Suprapubic skin (tissue), 4 donors: ENCODE results near the gene CELF4. TPM values are rescaled to one million over a fixed set of nuclear protein-coding genes. Genes with fewer than 3 reads are reported as not detected.

Experiments used
- DNase-seq, 2 donors: peaks; one replicate each; pipeline ENCODE4 v3.0.0-alpha.2; 2019; ENCODE audit warnings: low spot score in 2 of 2
- H3K27ac ChIP-seq: fragments of 200-600 bp; sonication (generic); one replicate; pipeline ENCODE4 v1.5.1; 2019
- H3K27me3 ChIP-seq: fragments of 200-600 bp; sonication (generic); one replicate; pipeline ENCODE4 v1.5.1; 2019
- H3K36me3 ChIP-seq: fragments of 200-600 bp; sonication (generic); one replicate; pipeline ENCODE4 v1.5.1; 2019
- H3K4me1 ChIP-seq: fragments of 200-600 bp; sonication (generic); one replicate; pipeline ENCODE4 v1.5.1; 2019
- H3K4me3 ChIP-seq: fragments of 200-600 bp; sonication (generic); one replicate; pipeline ENCODE4 v1.5.1; 2019; ENCODE audit warnings: mild to moderate bottlenecking
- H3K9me3 ChIP-seq: fragments of 200-600 bp; sonication (generic); one replicate; pipeline ENCODE4 v1.5.1; 2019
- EP300 ChIP-seq: sonication (generic); formaldehyde crosslinking; IDR thresholded peaks from one replicate; pipeline ENCODE4 v1.6.1; 2017; ENCODE audit warnings: antibody characterized with exemption
- POLR2A ChIP-seq, 2 donors: fragments of 450-650 bp; IDR thresholded peaks; one replicate each; pipeline ENCODE4 v1.6.1; 2017; ENCODE audit warnings: antibody characterized with exemption in 2 of 2, mild to moderate bottlenecking in 2 of 2, moderate library complexity in 2 of 2
- POLR2AphosphoS5 ChIP-seq, 3 donors: sonication (generic); formaldehyde crosslinking; IDR thresholded peaks; one replicate each; pipeline ENCODE4 v1.6.1; 2017; ENCODE audit warnings: antibody characterized with exemption in 3 of 3
- WGBS: methylation state at CpG from one replicate; pipeline ENCODE4 v1.1.5; 2018; 5-methylcytosine and 5-hydroxymethylcytosine counted together
- total RNA-seq, 4 donors: library from RNA; depleted of rRNA; stranded (reverse); fragments of >200 nt; gene quantifications; one replicate each; pipeline ENCODE4 v1.1.0, GENCODE V29; 2016
- TF ChIP-seq, protein P1 (sequence below), 2 donors: fragments of 200-600 bp in 1 of 2; fragments of 450-650 bp in 1 of 2; sonication (generic) in 1 of 2; IDR thresholded peaks; one replicate each; pipeline ENCODE4 v1.5.1; 2016 to 2019; ENCODE audit warnings: antibody characterized with exemption in 2 of 2, mild to moderate bottlenecking in 1 of 2, moderate library complexity in 1 of 2

Gene CELF4
- total RNA-seq, 4 donors from 2014 or later: not detected

DNA sequence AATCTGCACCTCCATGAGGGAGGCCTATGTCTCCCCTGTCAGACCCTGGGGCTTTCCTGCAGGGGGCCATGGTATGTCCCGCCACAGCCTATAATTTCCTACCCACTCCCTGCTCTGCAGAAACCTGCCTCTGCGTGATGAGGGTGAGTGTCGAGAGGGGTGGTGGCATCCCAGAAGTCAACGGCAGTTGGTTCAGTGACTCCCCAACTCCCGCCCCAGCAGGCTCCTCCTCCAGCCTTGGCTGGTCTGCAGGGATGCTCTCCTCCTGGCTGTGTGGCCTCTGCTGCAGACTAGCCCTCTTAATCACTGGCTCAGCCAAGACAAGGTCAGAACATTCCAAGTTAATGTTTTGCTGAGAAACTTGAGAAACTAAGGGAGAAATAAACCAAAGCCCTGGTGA, 13.3 kb downstream of the CELF4 start:
- no peaks in the 10 kb centered on the region for H3K4me1 ChIP-seq
- no peaks in the 10 kb centered on the region for H3K36me3 ChIP-seq
- TF ChIP-seq, protein P1, sequence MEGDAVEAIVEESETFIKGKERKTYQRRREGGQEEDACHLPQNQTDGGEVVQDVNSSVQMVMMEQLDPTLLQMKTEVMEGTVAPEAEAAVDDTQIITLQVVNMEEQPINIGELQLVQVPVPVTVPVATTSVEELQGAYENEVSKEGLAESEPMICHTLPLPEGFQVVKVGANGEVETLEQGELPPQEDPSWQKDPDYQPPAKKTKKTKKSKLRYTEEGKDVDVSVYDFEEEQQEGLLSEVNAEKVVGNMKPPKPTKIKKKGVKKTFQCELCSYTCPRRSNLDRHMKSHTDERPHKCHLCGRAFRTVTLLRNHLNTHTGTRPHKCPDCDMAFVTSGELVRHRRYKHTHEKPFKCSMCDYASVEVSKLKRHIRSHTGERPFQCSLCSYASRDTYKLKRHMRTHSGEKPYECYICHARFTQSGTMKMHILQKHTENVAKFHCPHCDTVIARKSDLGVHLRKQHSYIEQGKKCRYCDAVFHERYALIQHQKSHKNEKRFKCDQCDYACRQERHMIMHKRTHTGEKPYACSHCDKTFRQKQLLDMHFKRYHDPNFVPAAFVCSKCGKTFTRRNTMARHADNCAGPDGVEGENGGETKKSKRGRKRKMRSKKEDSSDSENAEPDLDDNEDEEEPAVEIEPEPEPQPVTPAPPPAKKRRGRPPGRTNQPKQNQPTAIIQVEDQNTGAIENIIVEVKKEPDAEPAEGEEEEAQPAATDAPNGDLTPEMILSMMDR (IDR thresholded peaks at IDR 0.05): no peak
- TF ChIP-seq EP300: no peak
- no peak for TF ChIP-seq POLR2AphosphoS5 (IDR thresholded peaks at IDR 0.05)
- TF ChIP-seq POLR2A (IDR thresholded peaks at IDR 0.05): no peak
- DNase-seq: no peak
- no peaks in the 10 kb centered on the region for H3K9me3 ChIP-seq
- H3K27me3 ChIP-seq: peaks cover 44% of the 10 kb centered on the region
- 60% methylated on average over 5 of the region's 5 CpGs for WGBS
- H3K4me3 ChIP-seq: no peak overlapping the region
- H3K27ac ChIP-seq: no peak overlapping the region

GRCh38 chr18:37551846-37552245, 13.8 kb downstream of the CELF4 start:
- TF ChIP-seq EP300 (no peak), POLR2A (IDR thresholded peaks at IDR 0.05) (no peak), POLR2AphosphoS5 (IDR thresholded peaks at IDR 0.05) (no peak)
- TF ChIP-seq, protein P1 (IDR thresholded peaks at IDR 0.05): no peak
- DNase-seq: no peak
- Histone ChIP-seq H3K4me3 (no peak overlapping the region), H3K27me3 (peaks cover 46% of the 10 kb centered on the region), H3K27ac (no peak overlapping the region), H3K36me3 (no peaks in the 10 kb centered on the region), H3K4me1 (no peaks in the 10 kb centered on the region), H3K9me3 (no peaks in the 10 kb centered on the region)
- 71% methylated on average over 8 of the region's 8 CpGs for WGBS

DNA sequence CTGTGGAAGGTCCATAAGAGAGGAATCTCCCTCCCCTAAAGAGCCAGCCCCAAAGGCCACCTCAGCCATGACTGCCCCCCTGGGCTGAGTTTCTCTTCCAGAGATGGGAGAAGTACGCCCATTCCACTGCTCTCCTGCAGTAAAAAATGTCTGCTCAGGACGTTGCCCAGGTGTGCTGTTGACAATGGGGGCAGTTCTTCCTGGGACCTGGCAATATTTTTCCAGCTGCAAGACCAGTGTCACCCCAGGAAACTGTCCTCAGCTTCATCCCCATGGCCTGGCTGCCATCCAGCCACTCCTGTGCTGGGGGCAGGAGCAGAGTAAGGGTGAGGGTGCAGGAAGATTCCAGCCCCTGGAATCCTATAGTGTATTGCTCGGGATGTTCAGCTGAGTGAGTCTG, 14.3 kb downstream of the CELF4 start:
- peaks cover 46% of the 10 kb centered on the region for H3K27me3 ChIP-seq
- H3K4me1 ChIP-seq: no peaks in the 10 kb centered on the region
- H3K36me3 ChIP-seq: no peaks in the 10 kb centered on the region
- no peak overlapping the region for H3K4me3 ChIP-seq
- no peaks in the 10 kb centered on the region for H3K9me3 ChIP-seq
- WGBS: 68% methylated on average over 2 of the region's 3 CpGs
- TF ChIP-seq, protein P1 (IDR thresholded peaks at IDR 0.05): no peak
- TF ChIP-seq EP300 (no peak), POLR2A (IDR thresholded peaks at IDR 0.05) (no peak), POLR2AphosphoS5 (IDR thresholded peaks at IDR 0.05) (no peak)
- H3K27ac ChIP-seq: no peak overlapping the region
- DNase-seq: no peak

- DNase-seq: no peak
- no peaks in the 10 kb centered on the region for H3K9me3 ChIP-seq
- 92% methylated on average over 6 of the region's 10 CpGs for WGBS
- H3K4me3 ChIP-seq: no peak overlapping the region
- TF ChIP-seq POLR2A (IDR thresholded peaks at IDR 0.05): no peak
- TF ChIP-seq, protein P1 (IDR thresholded peaks at IDR 0.05): no peak
- no peak for TF ChIP-seq POLR2AphosphoS5 (IDR thresholded peaks at IDR 0.05)
- no peak for TF ChIP-seq EP300
- no peak overlapping the region for H3K27ac ChIP-seq
- H3K36me3 ChIP-seq: no peaks in the 10 kb centered on the region
- no peaks in the 10 kb centered on the region for H3K4me1 ChIP-seq
- H3K27me3 ChIP-seq: peaks cover 54% of the 10 kb centered on the region
Measured at GRCh38 chr18:37550118-37550875, 15.3 kb downstream of the CELF4 start.

DNA sequence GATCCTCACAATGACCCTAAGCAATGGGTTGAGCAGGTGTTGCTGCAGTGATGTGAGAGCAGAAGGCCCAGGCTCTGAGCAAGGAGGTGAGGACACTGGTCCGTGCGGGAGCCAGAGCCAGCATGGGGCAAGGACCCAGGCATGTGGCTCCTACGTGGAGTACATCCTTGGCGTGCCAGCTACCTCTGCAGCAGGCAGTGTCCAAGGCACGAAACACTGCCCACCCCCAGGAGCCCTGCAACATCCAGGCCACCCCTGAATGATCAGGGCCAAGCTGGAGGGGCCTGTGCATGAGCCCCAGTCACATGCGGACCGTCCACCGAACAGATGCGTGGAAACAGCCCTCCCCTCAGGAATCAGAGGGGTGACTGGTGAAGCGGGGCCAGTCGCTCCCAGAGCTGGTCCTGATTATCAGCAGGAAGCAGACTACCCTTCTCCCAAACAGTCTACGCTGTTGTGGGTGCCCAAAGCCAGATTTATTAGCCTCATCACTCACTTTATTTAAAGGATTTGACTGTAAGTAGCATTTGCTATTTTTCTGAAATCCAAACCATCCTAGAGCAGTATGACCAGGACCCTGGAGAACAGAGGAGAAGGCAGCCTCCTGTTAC, 16.8 kb downstream of the CELF4 start:
- WGBS: 84% methylated on average over 6 of the region's 12 CpGs

More for the DNA sequence above, 16.8 kb downstream of the CELF4 start:
- TF ChIP-seq, protein P1 (IDR thresholded peaks at IDR 0.05): no peak
- TF ChIP-seq POLR2A (IDR thresholded peaks at IDR 0.05): no peak
- TF ChIP-seq POLR2AphosphoS5 (IDR thresholded peaks at IDR 0.05): no peak
- TF ChIP-seq EP300: no peak
- Histone ChIP-seq H3K4me3 (no peak overlapping the region), H3K4me1 (no peaks in the 10 kb centered on the region), H3K27me3 (peaks cover 51% of the 10 kb centered on the region), H3K27ac (no peak overlapping the region), H3K9me3 (no peaks in the 10 kb centered on the region), H3K36me3 (no peaks in the 10 kb centered on the region)
- no peak for DNase-seq
